Measurements from ENCODE around the gene AFAP1L1. TPM values are rescaled to one million over a fixed set of nuclear protein-coding genes. Genes with fewer than 3 reads are reported as not detected.
"Not testable (repeated sequence)": the region's sequence is repeated elsewhere in the genome, so short reads cannot be mapped to it uniquely, and the experiment has no call there.

AFAP1L1 gene
- total and polyA plus RNA-seq, 9 of the 15 experiments (the other 6 are each of a cell fraction or from before 2014, with no cell fraction given), result 0.01 to 0.12 (median 0.03) TPM; not detected in 4

DNA sequence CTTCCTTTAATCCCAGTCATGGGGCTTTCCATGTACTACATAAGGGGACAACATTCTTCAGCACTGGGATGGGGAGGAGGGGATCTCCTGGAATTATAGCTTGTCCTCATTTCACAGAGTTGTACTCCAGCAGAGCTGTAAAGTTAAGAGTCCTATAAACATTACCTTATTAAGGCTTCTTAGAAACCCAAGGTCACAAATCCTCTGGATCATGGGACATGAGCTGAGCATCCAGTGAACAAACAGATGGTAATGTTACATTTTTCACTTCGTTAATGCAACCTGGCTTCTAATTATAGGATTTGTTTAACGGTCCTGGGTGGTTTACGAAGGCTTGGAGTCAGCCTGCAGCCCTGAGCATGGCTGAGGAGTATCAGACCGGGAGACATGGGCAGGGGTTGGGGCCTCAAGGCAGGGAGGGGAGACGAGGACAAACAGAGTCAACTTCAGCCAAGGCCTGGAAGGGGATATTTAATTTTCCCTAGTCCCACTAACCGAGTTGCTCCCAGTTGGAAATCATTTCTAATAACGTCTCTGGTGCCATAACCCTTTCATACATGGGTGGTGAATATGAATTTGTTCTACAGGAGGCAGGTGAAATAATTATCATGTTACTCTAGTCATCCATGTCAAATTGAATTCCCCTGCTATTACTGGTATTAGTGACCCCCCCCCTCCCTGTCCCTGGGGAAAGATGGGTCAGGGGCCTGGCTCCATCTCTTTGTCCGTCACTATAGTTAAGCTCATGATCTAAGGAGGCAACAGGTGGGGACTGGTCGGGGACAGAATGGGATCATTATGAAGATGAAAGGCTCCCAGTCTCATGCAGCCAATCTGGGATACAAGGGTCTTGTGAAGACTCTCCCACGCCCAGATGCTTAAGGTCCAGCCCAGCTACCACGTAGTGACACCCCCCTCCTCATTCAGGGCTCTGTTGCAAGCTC, 118.2 kb downstream of the AFAP1L1 start:
- DNase-seq (ENCODE audit: extremely low read depth in 1 of 4, low spot score in 3 of 4) (no peak), ATAC-seq (no peak), FAIRE-seq (no peak)
- no peaks in the 10 kb centered on the region for H3K36me3 ChIP-seq (ENCODE audit: control insufficient read depth, insufficient read depth, low read length)
- H3K4me3 ChIP-seq, result no peak overlapping the region
- H3K27me3 ChIP-seq (ENCODE audit: control insufficient read depth in 2 of 2, insufficient read depth in 2 of 2, low read length in 2 of 2), result no peaks in the 10 kb centered on the region
- in situ Hi-C loops (cut with MboI), result loop anchor here (5.0 kb wide), 1 partner anchor 37 kb away; no protein-coding TSS in a partner anchor
- H3K9me1 ChIP-seq (ENCODE audit: control insufficient read depth, insufficient read depth, low read length), result no peaks in the 10 kb centered on the region
- peaks cover 3% of the 10 kb centered on the region in 2 experiments; a peak in 3 of 5 replicates for H3K4me1 ChIP-seq (replicated peaks in 1 of 2; ENCODE audit: control insufficient read depth in 2 of 2, insufficient read depth in 2 of 2, low read length in 2 of 2)
- TF ChIP-seq CBX1 (IDR thresholded peaks at IDR 0.05; ENCODE audit: low read depth), result no peak
- TF ChIP-seq EGR1 (conservative IDR thresholded peaks at IDR 0.05), result no peak
- TF ChIP-seq NCOR1 (IDR thresholded peaks at IDR 0.05), result no peak
- TF ChIP-seq KLF16 (IDR thresholded peaks at IDR 0.05), result no peak
- no peak overlapping the region for H2AFZ ChIP-seq (ENCODE audit: low read depth, low read length)
- no peaks in the 10 kb centered on the region for H4K20me1 ChIP-seq (replicated peaks; ENCODE audit: control insufficient read depth, insufficient read depth, low read length)
- no peak overlapping the region for H3K9ac ChIP-seq (ENCODE audit: insufficient read depth in 1 of 2, low read depth in 2 of 2, low read length in 2 of 2)
- CTCF ChIA-PET (ENCODE audit: low intra/inter-chr PET ratio), result no interaction called here
- no peak overlapping the region for H3K27ac ChIP-seq (ENCODE audit: extremely low read depth, low read depth, low read length)
- intact Hi-C loops (cut with micrococcal nuclease), result no loop called here
- BruUV-seq (replicated peaks), result no TSS peak
- H3K79me2 ChIP-seq (ENCODE audit: control insufficient read depth, insufficient read depth, low read length), result no peaks in the 10 kb centered on the region
- WGBS (ENCODE audit: insufficient coverage, low coverage, missing lambda C conversion rate), result 25% methylated on average over 11 of the region's 11 CpGs
- H3K9me3 ChIP-seq (replicated peaks; ENCODE audit: control insufficient read depth, insufficient read depth, low read depth, low read length), result no peaks in the 10 kb centered on the region
- POLR2A ChIA-PET, result no interaction called here
- H3K4me2 ChIP-seq (ENCODE audit: insufficient read depth, low read length), result no peak overlapping the region

GRCh38 chr5:149391076-149391475, 119.4 kb downstream of the AFAP1L1 start:
- FAIRE-seq; in situ Hi-C loops (cut with MboI); H3K4me2 ChIP-seq (ENCODE audit: insufficient read depth, low read length); H4K20me1 ChIP-seq (replicated peaks; ENCODE audit: control insufficient read depth, insufficient read depth, low read length); DNase-seq (ENCODE audit: extremely low read depth in 1 of 4, low spot score in 3 of 4); H3K27me3 ChIP-seq (ENCODE audit: control insufficient read depth in 2 of 2, insufficient read depth in 2 of 2, low read length in 2 of 2); ATAC-seq; H3K9me1 ChIP-seq (ENCODE audit: control insufficient read depth, insufficient read depth, low read length); H3K79me2 ChIP-seq (ENCODE audit: control insufficient read depth, insufficient read depth, low read length); POLR2A ChIA-PET; H3K27ac ChIP-seq (ENCODE audit: extremely low read depth, low read depth, low read length); H3K9me3 ChIP-seq (replicated peaks; ENCODE audit: control insufficient read depth, insufficient read depth, low read depth, low read length); H3K36me3 ChIP-seq (ENCODE audit: control insufficient read depth, insufficient read depth, low read length); H3K4me1 ChIP-seq (replicated peaks in 1 of 2; ENCODE audit: control insufficient read depth in 2 of 2, insufficient read depth in 2 of 2, low read length in 2 of 2); H3K4me3 ChIP-seq; H2AFZ ChIP-seq (ENCODE audit: low read depth, low read length); intact Hi-C loops (cut with micrococcal nuclease); H3K9ac ChIP-seq (ENCODE audit: insufficient read depth in 1 of 2, low read depth in 2 of 2, low read length in 2 of 2); BruUV-seq (replicated peaks): not testable (repeated sequence)
- CTCF ChIA-PET (ENCODE audit: low intra/inter-chr PET ratio), result interaction anchor here (0.6 kb wide), 1 partner anchor 9 kb away, joined by 3 read pairs; no protein-coding TSS in a partner anchor
- WGBS (ENCODE audit: insufficient coverage, low coverage, missing lambda C conversion rate), result 26% methylated on average over 6 of the region's 6 CpGs

Other genes starting within 250 kb of the AFAP1L1 start
- gene SH3TC2, start 208.8 kb upstream of the AFAP1L1 start, total RNA-seq (2014; rRNA removed), result 0.41 and 0.59 TPM in 2 replicates
- 0.41 and 0.62 TPM in 2 replicates for gene SH3TC2, start 208.8 kb upstream of the AFAP1L1 start, total RNA-seq (2014; rRNA removed; fragmentation: Illumina TruSeq; extraction: Trizol)
- gene SH3TC2, start 208.8 kb upstream of the AFAP1L1 start, total RNA-seq (2015; rRNA removed; fragmentation: Illumina TruSeq; extraction: Trizol), result 0.29 and 0.41 TPM in 2 replicates
- gene SH3TC2, start 208.8 kb upstream of the AFAP1L1 start, total RNA-seq (2021), result 0.80 and 1.1 TPM in 2 replicates
- gene SH3TC2, start 208.8 kb upstream of the AFAP1L1 start, polyA plus RNA-seq (2011; rRNA removed), result 0.03 and 0.61 TPM in 2 replicates
- gene SH3TC2, start 208.8 kb upstream of the AFAP1L1 start, polyA plus RNA-seq (2014; fragmentation: Illumina TruSeq; extraction: Trizol), result 0.33 and 0.34 TPM in 2 replicates
- under 1 TPM in 1 of 2 experiments, not detected in 1; 0.03 TPM for gene SH3TC2, start 208.8 kb upstream of the AFAP1L1 start, polyA plus RNA-seq (2014; fragmentation: Nextera tagmentation; extraction: Ambion mirVana)
- 0.20 and 0.52 TPM in 2 replicates for gene SH3TC2, start 208.8 kb upstream of the AFAP1L1 start, polyA plus RNA-seq (2014; rRNA removed)
- gene ABLIM3, start 130.4 kb upstream of the AFAP1L1 start, total RNA-seq (2014; rRNA removed), result 0.08 and 0.14 TPM in 2 replicates
- 0.11 and 0.13 TPM in 2 replicates for gene ABLIM3, start 130.4 kb upstream of the AFAP1L1 start, total RNA-seq (2014; rRNA removed; fragmentation: Illumina TruSeq; extraction: Trizol)
- gene ABLIM3, start 130.4 kb upstream of the AFAP1L1 start, total RNA-seq (2015; rRNA removed; fragmentation: Illumina TruSeq; extraction: Trizol), result 0.04 and 0.08 TPM in 2 replicates
- 0.34 and 0.38 TPM in 2 replicates for gene ABLIM3, start 130.4 kb upstream of the AFAP1L1 start, total RNA-seq (2021)
- 0.03 TPM in 2 replicates for gene ABLIM3, start 130.4 kb upstream of the AFAP1L1 start, polyA plus RNA-seq (2011; rRNA removed)
- gene ABLIM3, start 130.4 kb upstream of the AFAP1L1 start, polyA plus RNA-seq (2014; fragmentation: Illumina TruSeq; extraction: Trizol), result 0.19 and 0.26 TPM in 2 replicates
- gene ABLIM3, start 130.4 kb upstream of the AFAP1L1 start, polyA plus RNA-seq (2014; fragmentation: Nextera tagmentation; extraction: Ambion mirVana), result under 1 TPM; 0.08 to 0.10 TPM
- gene ABLIM3, start 130.4 kb upstream of the AFAP1L1 start, polyA plus RNA-seq (2014; rRNA removed), result 0.15 and 0.22 TPM in 2 replicates
- 26.1 and 27.6 TPM in 2 replicates for gene GRPEL2, start 73.6 kb downstream of the AFAP1L1 start, total RNA-seq (2014; rRNA removed)
- 35.8 and 44.2 TPM in 2 replicates for gene GRPEL2, start 73.6 kb downstream of the AFAP1L1 start, total RNA-seq (2014; rRNA removed; fragmentation: Illumina TruSeq; extraction: Trizol)
- gene GRPEL2, start 73.6 kb downstream of the AFAP1L1 start, total RNA-seq (2015; rRNA removed; fragmentation: Illumina TruSeq; extraction: Trizol), result 19.4 and 23.2 TPM in 2 replicates
- 37.8 and 40.5 TPM in 2 replicates for gene GRPEL2, start 73.6 kb downstream of the AFAP1L1 start, total RNA-seq (2021)
- 29.1 and 31.0 TPM in 2 replicates for gene GRPEL2, start 73.6 kb downstream of the AFAP1L1 start, polyA plus RNA-seq (2011; rRNA removed)
- 23.0 and 23.4 TPM in 2 replicates for gene GRPEL2, start 73.6 kb downstream of the AFAP1L1 start, polyA plus RNA-seq (2014; fragmentation: Illumina TruSeq; extraction: Trizol)
- gene GRPEL2, start 73.6 kb downstream of the AFAP1L1 start, polyA plus RNA-seq (2014; fragmentation: Nextera tagmentation; extraction: Ambion mirVana), result 10 to 100 TPM; 11.2 to 17.1 TPM
- 25.8 and 26.4 TPM in 2 replicates for gene GRPEL2, start 73.6 kb downstream of the AFAP1L1 start, polyA plus RNA-seq (2014; rRNA removed)
- gene PCYOX1L, start 86.2 kb downstream of the AFAP1L1 start, total RNA-seq (2014; rRNA removed), result 5.4 and 7.2 TPM in 2 replicates
- gene PCYOX1L, start 86.2 kb downstream of the AFAP1L1 start, total RNA-seq (2014; rRNA removed; fragmentation: Illumina TruSeq; extraction: Trizol), result 5.9 and 6.0 TPM in 2 replicates
- gene PCYOX1L, start 86.2 kb downstream of the AFAP1L1 start, total RNA-seq (2015; rRNA removed; fragmentation: Illumina TruSeq; extraction: Trizol), result 5.1 and 5.3 TPM in 2 replicates
- gene PCYOX1L, start 86.2 kb downstream of the AFAP1L1 start, total RNA-seq (2021), result 7.8 and 8.0 TPM in 2 replicates
- 17.9 and 21.5 TPM in 2 replicates for gene PCYOX1L, start 86.2 kb downstream of the AFAP1L1 start, polyA plus RNA-seq (2011; rRNA removed)
- 9.4 and 10.0 TPM in 2 replicates for gene PCYOX1L, start 86.2 kb downstream of the AFAP1L1 start, polyA plus RNA-seq (2014; fragmentation: Illumina TruSeq; extraction: Trizol)
- gene PCYOX1L, start 86.2 kb downstream of the AFAP1L1 start, polyA plus RNA-seq (2014; fragmentation: Nextera tagmentation; extraction: Ambion mirVana), result 1 to 10 TPM; 2.3 to 2.4 TPM
- gene PCYOX1L, start 86.2 kb downstream of the AFAP1L1 start, polyA plus RNA-seq (2014; rRNA removed), result 6.5 and 8.3 TPM in 2 replicates
- 1.5 and 2.6 TPM in 2 replicates for gene IL17B, start 107.4 kb downstream of the AFAP1L1 start, total RNA-seq (2014; rRNA removed)
- gene IL17B, start 107.4 kb downstream of the AFAP1L1 start, total RNA-seq (2014; rRNA removed; fragmentation: Illumina TruSeq; extraction: Trizol), result not detected in 2 replicates
- gene IL17B, start 107.4 kb downstream of the AFAP1L1 start, total RNA-seq (2015; rRNA removed; fragmentation: Illumina TruSeq; extraction: Trizol), result 0.36 TPM in 1 of 2 replicates, not detected in the other
- gene IL17B, start 107.4 kb downstream of the AFAP1L1 start, total RNA-seq (2021), result 0.51 and 0.58 TPM in 2 replicates
- gene IL17B, start 107.4 kb downstream of the AFAP1L1 start, polyA plus RNA-seq (2011; rRNA removed), result 0.28 and 0.81 TPM in 2 replicates
- gene IL17B, start 107.4 kb downstream of the AFAP1L1 start, polyA plus RNA-seq (2014; fragmentation: Illumina TruSeq; extraction: Trizol), result 0.57 TPM in 1 of 2 replicates, not detected in the other
- under 1 TPM; 0.32 to 0.53 TPM for gene IL17B, start 107.4 kb downstream of the AFAP1L1 start, polyA plus RNA-seq (2014; fragmentation: Nextera tagmentation; extraction: Ambion mirVana)
- 1.0 and 3.0 TPM in 2 replicates for gene IL17B, start 107.4 kb downstream of the AFAP1L1 start, polyA plus RNA-seq (2014; rRNA removed)

All from K562 (cell line).